Fibroblast of skin of right quadriceps (primary cell): Measurements from ENCODE around the gene MANEA.

ENCODE experiments used
- DNase-seq: peaks from one replicate; pipeline ENCODE4 v3.0.0-alpha.2; 2013

Gene MANEA

GRCh38 chr6:95589067-95589466 is 11.7 kb downstream of the MANEA start:
- DNase-seq: no peak

- no peak for DNase-seq
Observed at GRCh38 chr6:95589826-95590570, 12.7 kb downstream of the MANEA start.

- no peak for DNase-seq
Observed at GRCh38 chr6:95593025-95593424, 15.7 kb downstream of the MANEA start.

GRCh38 chr6:95596021-95596420 is 18.7 kb downstream of the MANEA start:
- no peak for DNase-seq

GRCh38 chr6:95599706-95600105 is 22.4 kb downstream of the MANEA start:
- DNase-seq: no peak

GRCh38 chr6:95601133-95601532 is 23.8 kb downstream of the MANEA start:
- peak; percentile 21 for DNase-seq

- DNase-seq: peak; percentile 9
Observed at GRCh38 chr6:95614094-95614493, 36.8 kb downstream of the MANEA start.

GRCh38 chr6:95629551-95629950 is 52.2 kb downstream of the MANEA start:
- DNase-seq: no peak

GRCh38 chr6:95636552-95637431 is 59.5 kb downstream of the MANEA start:
- no peak for DNase-seq

- no peak for DNase-seq
Observed at GRCh38 chr6:95648636-95649035, 71.3 kb downstream of the MANEA start.

- no peak for DNase-seq
Observed at GRCh38 chr6:95649451-95649850, 72.1 kb downstream of the MANEA start.

- DNase-seq: no peak
Observed at GRCh38 chr6:95654176-95654575, 76.8 kb downstream of the MANEA start.

GRCh38 chr6:95658886-95659285 is 81.6 kb downstream of the MANEA start:
- DNase-seq: no peak
